Globus pallidus (tissue), 1 donor: Measurements from ENCODE around the gene CROCC.
A peak's percentile ranks its signal among the peaks of the same experiment; 100 is the strongest.
"Not testable (repeated sequence)": the region's sequence is repeated elsewhere in the genome, so short reads cannot be mapped to it uniquely, and the experiment has no call there.

Source experiments
- DNase-seq: peaks from one replicate; pipeline ENCODE4 v3.0.0-alpha.2; 2015; ENCODE audit warnings: low spot score

CROCC gene

GRCh38 chr1:16897653-16898052 is 24.1 kb upstream of the CROCC start:
- DNase-seq, result not testable (repeated sequence)

- DNase-seq, result not testable (repeated sequence)
Observed at GRCh38 chr1:16898298-16898697, 23.4 kb upstream of the CROCC start.

GRCh38 chr1:16899020-16899419 is 22.7 kb upstream of the CROCC start:
- DNase-seq, result not testable (repeated sequence)

- no peak for DNase-seq
Observed at GRCh38 chr1:16900751-16901150, 21.0 kb upstream of the CROCC start.

- not testable (repeated sequence) for DNase-seq
Observed at GRCh38 chr1:16901371-16901770, 20.4 kb upstream of the CROCC start.

- DNase-seq, result no peak
Observed at GRCh38 chr1:16903054-16903453, 18.7 kb upstream of the CROCC start.

GRCh38 chr1:16903458-16903796 is 18.3 kb upstream of the CROCC start:
- DNase-seq, result peak; percentile 54

GRCh38 chr1:16904560-16905109 is 17.1 kb upstream of the CROCC start:
- peak; percentile 100 for DNase-seq

- peak; percentile 82 for DNase-seq
Observed at GRCh38 chr1:16905110-16905867, 16.4 kb upstream of the CROCC start.

GRCh38 chr1:16905868-16906702 is 15.6 kb upstream of the CROCC start:
- DNase-seq, result no peak

GRCh38 chr1:16906873-16907272 is 14.9 kb upstream of the CROCC start:
- no peak for DNase-seq

- no peak for DNase-seq
Observed at GRCh38 chr1:16907870-16908758, 13.6 kb upstream of the CROCC start.

- DNase-seq, result not testable (repeated sequence)
Observed at GRCh38 chr1:16911851-16912721, 9.6 kb upstream of the CROCC start.

- DNase-seq, result peak; percentile 57
Observed at GRCh38 chr1:16912742-16913141, 9.0 kb upstream of the CROCC start.

GRCh38 chr1:16913181-16913832 is 8.4 kb upstream of the CROCC start:
- DNase-seq, result no peak

GRCh38 chr1:16913833-16914662 is 7.7 kb upstream of the CROCC start:
- peak; percentile 100 for DNase-seq

- not testable (repeated sequence) for DNase-seq
Observed at GRCh38 chr1:16914928-16915626, 6.7 kb upstream of the CROCC start.

- peak; percentile 71 for DNase-seq
Observed at GRCh38 chr1:16915627-16915973, 6.1 kb upstream of the CROCC start.
